GM21381 (cell line): ENCODE measurements around the gene MTCL3.
"Not testable (repeated sequence)": the region's sequence is repeated elsewhere in the genome, so short reads cannot be mapped to it uniquely, and the experiment has no call there.

Source experiments
- ATAC-seq: cut with Tn5 transposase; IDR thresholded peaks from one replicate; pipeline ENCODE4 v1.9.1; 2021; ENCODE audit warnings: mild to moderate bottlenecking, moderate library complexity; ENCODE audit not compliant: unreplicated experiment

MTCL3 gene

GRCh38 chr6:127439718-127440117 lies 79.4 kb downstream of the MTCL3 start:
- ATAC-seq = no peak

GRCh38 chr6:127436578-127437110 lies 82.5 kb downstream of the MTCL3 start:
- ATAC-seq = no peak

GRCh38 chr6:127435626-127436220 lies 83.4 kb downstream of the MTCL3 start:
- ATAC-seq = no peak

GRCh38 chr6:127434651-127435050 lies 84.5 kb downstream of the MTCL3 start:
- ATAC-seq = no peak

GRCh38 chr6:127428562-127428961 lies 90.6 kb downstream of the MTCL3 start:
- not testable (repeated sequence) for ATAC-seq

- ATAC-seq = no peak
Measured at GRCh38 chr6:127423921-127424320, 95.2 kb downstream of the MTCL3 start.
